OCI-LY1 (cell line): ENCODE results near the gene MRPL40.

Experiments
- EZH2 ChIP-seq: fragments of 200-600 bp; sonication (generic), shearing (Covaris generic); IDR thresholded peaks from 2 replicates; pipeline ENCODE4 v1.8.0; 2017; ENCODE audit warnings: borderline replicate concordance, mixed run types, mild to moderate bottlenecking, antibody characterized with exemption, low read length, moderate library complexity, mixed read lengths
- TF ChIP-seq, protein P1 (sequence below): fragments of 200-600 bp; sonication (generic), shearing (Covaris generic); IDR thresholded peaks from 2 replicates; pipeline ENCODE4 v1.5.1; 2017; ENCODE audit warnings: mild to moderate bottlenecking, antibody characterized with exemption, low read length, moderate library complexity, mixed read lengths

DNA sequence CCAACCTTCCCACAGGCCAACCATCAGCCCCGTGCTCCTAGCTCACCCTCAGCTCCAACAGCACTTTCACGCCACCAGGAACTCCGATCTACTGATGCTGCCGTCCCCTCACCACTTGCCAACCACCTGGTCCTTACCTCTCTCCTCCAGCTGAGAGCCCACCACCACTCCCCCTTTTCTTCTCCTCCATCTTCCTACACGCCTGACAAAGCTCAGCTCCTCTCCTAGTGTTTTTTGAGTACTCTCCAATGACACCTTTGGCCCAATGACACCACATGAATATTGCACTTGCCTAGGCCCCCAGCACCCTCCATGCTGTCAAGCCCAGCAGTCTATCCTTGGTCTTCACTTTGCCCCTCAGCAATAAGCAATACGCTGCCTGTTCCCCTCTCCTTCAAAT is 31.5 kb upstream of the MRPL40 start:
- TF ChIP-seq, protein P1, sequence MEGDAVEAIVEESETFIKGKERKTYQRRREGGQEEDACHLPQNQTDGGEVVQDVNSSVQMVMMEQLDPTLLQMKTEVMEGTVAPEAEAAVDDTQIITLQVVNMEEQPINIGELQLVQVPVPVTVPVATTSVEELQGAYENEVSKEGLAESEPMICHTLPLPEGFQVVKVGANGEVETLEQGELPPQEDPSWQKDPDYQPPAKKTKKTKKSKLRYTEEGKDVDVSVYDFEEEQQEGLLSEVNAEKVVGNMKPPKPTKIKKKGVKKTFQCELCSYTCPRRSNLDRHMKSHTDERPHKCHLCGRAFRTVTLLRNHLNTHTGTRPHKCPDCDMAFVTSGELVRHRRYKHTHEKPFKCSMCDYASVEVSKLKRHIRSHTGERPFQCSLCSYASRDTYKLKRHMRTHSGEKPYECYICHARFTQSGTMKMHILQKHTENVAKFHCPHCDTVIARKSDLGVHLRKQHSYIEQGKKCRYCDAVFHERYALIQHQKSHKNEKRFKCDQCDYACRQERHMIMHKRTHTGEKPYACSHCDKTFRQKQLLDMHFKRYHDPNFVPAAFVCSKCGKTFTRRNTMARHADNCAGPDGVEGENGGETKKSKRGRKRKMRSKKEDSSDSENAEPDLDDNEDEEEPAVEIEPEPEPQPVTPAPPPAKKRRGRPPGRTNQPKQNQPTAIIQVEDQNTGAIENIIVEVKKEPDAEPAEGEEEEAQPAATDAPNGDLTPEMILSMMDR, result no peak
- no peak for TF ChIP-seq EZH2
